ENCODE measurements around the gene CCDC181. TPM values are rescaled to one million over a fixed set of nuclear protein-coding genes. Genes with fewer than 3 reads are reported as not detected.
"Not testable (repeated sequence)": the region's sequence is repeated elsewhere in the genome, so short reads cannot be mapped to it uniquely, and the experiment has no call there.

The CCDC181 gene
- total and polyA plus RNA-seq, 7 donors: 0.13 to 2.9 (median 0.30) TPM

DNA sequence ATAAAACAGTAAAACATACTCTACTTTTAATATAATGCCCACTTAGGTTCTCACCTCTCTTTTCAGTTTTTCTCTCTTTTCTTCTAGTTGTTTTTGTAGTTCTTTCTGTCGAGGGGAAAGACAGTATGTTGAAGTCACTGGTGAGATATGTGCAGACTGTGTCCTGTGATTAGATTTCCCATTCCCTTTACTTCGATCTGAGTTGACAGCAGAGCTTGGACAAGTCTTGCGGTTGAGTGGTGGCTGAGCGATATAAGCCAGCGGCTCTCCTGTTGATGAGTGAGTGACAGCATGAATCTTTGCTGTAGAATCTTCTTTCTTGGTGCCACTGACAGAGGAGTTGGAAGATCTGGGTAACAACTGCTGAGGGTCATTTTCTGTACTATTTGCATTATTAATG lies 6.0 kb downstream of the CCDC181 start:
- no peak for DNase-seq
- ATAC-seq: no peak
- intact Hi-C loops (cut with DNase I): no loop called here
- H3K27me3 ChIP-seq (ENCODE audit: insufficient read depth in 3 of 3, low read length in 2 of 3): peaks cover 0 to 9% (median 0%) of the 10 kb centered on the region in 3 donors
- H3K4me1 ChIP-seq: no peaks in the 10 kb centered on the region
- H3K27ac ChIP-seq: no peak overlapping the region
- no peaks in the 10 kb centered on the region for H3K36me3 ChIP-seq (ENCODE audit: insufficient read depth in 1 of 2, low read depth in 1 of 2)
- TF ChIP-seq, protein P1, sequence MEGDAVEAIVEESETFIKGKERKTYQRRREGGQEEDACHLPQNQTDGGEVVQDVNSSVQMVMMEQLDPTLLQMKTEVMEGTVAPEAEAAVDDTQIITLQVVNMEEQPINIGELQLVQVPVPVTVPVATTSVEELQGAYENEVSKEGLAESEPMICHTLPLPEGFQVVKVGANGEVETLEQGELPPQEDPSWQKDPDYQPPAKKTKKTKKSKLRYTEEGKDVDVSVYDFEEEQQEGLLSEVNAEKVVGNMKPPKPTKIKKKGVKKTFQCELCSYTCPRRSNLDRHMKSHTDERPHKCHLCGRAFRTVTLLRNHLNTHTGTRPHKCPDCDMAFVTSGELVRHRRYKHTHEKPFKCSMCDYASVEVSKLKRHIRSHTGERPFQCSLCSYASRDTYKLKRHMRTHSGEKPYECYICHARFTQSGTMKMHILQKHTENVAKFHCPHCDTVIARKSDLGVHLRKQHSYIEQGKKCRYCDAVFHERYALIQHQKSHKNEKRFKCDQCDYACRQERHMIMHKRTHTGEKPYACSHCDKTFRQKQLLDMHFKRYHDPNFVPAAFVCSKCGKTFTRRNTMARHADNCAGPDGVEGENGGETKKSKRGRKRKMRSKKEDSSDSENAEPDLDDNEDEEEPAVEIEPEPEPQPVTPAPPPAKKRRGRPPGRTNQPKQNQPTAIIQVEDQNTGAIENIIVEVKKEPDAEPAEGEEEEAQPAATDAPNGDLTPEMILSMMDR (IDR thresholded peaks at IDR 0.05): no peak
- no peaks in the 10 kb centered on the region for H3K9me3 ChIP-seq
- no peak overlapping the region for H3K4me3 ChIP-seq
- WGBS, 3 donors: 86 to 95% (median 93%) methylated on average over 5 of the region's 5 CpGs

DNA sequence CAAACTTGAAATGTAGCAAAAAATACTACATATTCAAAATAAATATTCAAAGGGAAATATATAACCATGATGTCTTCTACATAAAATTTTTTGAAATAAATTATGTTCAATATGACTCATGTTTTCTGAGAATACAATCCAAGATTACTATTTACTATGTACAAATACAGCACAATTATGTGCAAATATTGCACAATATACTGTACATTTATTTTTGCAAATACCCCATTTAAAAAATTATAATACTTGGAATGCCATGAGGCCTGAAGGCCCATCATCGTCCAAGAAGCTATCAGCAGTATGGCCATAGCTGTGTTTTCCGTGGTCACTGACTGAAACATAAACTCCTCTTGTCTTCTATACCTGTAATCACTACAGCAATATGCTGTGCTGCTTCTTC lies 12.3 kb downstream of the CCDC181 start:
- no peaks in the 10 kb centered on the region for H3K4me1 ChIP-seq
- H3K36me3 ChIP-seq (ENCODE audit: insufficient read depth in 1 of 2, low read depth in 1 of 2): no peaks in the 10 kb centered on the region
- DNase-seq: no peak
- H3K27ac ChIP-seq: no peak overlapping the region
- no peak for ATAC-seq
- intact Hi-C loops (cut with DNase I): no loop called here
- TF ChIP-seq, protein P1 (IDR thresholded peaks at IDR 0.05): no peak
- WGBS, 3 donors: 84 to 91% (median 88%) methylated on average over 2 of the region's 2 CpGs
- no peaks in the 10 kb centered on the region for H3K9me3 ChIP-seq
- no peak overlapping the region for H3K4me3 ChIP-seq
- no peaks in the 10 kb centered on the region for H3K27me3 ChIP-seq (ENCODE audit: insufficient read depth in 3 of 3, low read length in 2 of 3)

DNA sequence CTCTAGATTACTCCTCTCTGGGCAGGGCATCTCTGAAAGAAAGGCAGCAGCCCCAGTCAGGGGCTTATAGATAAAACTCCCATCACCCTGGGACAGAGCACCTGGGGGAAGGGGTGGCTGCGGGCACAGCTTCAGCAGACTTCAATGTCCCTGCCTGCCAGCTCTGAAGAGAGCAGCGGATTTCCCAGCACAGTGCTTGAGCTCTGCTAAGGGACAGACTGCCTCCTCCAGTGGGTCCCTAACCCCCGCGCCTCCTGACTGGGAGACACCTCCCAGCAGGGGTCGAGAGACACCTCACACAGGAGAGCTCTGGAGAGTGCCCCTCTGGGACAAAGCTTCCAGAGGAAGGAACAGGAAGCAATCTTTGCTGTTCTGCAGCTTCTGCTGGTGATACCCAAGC lies 18.9 kb downstream of the CCDC181 start:
- H3K4me1 ChIP-seq; intact Hi-C loops (cut with DNase I); H3K27ac ChIP-seq; H3K36me3 ChIP-seq (ENCODE audit: insufficient read depth in 1 of 2, low read depth in 1 of 2); ATAC-seq; H3K27me3 ChIP-seq (ENCODE audit: insufficient read depth in 3 of 3, low read length in 2 of 3); H3K9me3 ChIP-seq; DNase-seq; H3K4me3 ChIP-seq: not testable (repeated sequence)
- 90 to 93% (median 91%) methylated on average over 5 of the region's 5 CpGs for WGBS, 3 donors

DNA sequence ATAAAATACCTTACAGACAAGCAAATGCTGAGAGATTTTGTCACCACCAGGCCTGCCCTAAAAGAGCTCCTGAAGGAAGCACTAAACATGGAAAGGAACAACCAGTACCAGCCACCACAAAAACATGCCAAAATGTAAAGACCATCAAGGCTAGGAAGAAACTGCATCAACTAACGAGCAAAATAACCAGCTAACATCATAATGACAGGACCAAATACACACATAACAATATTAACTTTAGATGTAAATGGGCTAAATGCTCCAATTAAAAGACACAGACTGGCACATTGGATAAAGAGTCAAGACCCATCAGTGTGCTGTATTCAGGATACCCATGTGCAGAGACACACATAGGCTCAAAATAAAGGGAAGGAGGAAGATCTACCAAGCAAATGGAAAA lies 24.7 kb downstream of the CCDC181 start:
- DNase-seq; H3K4me3 ChIP-seq; intact Hi-C loops (cut with DNase I); H3K36me3 ChIP-seq (ENCODE audit: insufficient read depth in 1 of 2, low read depth in 1 of 2); H3K27me3 ChIP-seq (ENCODE audit: insufficient read depth in 3 of 3, low read length in 2 of 3); H3K4me1 ChIP-seq; ATAC-seq; H3K27ac ChIP-seq: not testable (repeated sequence)
- peaks cover 10% of the 10 kb centered on the region for H3K9me3 ChIP-seq
- 67 to 90% (median 89%) methylated on average over 1 of the region's 1 CpG for WGBS, 3 donors

DNA sequence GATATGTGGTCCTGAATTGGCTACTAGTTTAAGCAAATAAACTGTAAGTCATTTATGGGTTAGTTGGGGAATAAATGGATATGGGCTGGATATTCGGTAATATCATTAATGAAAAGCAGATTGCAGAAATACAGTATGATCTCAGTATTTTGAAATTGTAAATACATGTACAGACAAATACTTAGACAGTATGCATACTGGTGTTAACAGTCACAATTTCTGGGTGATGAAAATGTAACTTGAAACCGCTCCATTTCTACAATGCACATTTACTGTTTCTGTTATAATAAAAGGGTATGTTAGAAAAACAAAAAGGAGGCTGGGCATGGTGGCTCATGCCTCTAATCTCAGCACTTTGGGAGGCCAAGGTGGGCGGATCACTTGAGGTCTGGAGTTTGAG lies 31.3 kb downstream of the CCDC181 start:
- intact Hi-C loops (cut with DNase I): no loop called here
- 94 to 96% (median 95%) methylated on average over 3 of the region's 3 CpGs for WGBS, 3 donors
- Histone ChIP-seq H3K27me3 (ENCODE audit: insufficient read depth in 3 of 3, low read length in 2 of 3) (no peaks in the 10 kb centered on the region), H3K4me1 (no peaks in the 10 kb centered on the region), H3K9me3 (peaks cover 4% of the 10 kb centered on the region), H3K4me3 (no peak overlapping the region), H3K36me3 (ENCODE audit: insufficient read depth in 1 of 2, low read depth in 1 of 2) (peaks cover 5 to 45% of the 10 kb centered on the region in 2 donors), H3K27ac (no peak overlapping the region)
- TF ChIP-seq, protein P1 (IDR thresholded peaks at IDR 0.05): no peak
- ATAC-seq (no peak), DNase-seq (no peak)

DNA sequence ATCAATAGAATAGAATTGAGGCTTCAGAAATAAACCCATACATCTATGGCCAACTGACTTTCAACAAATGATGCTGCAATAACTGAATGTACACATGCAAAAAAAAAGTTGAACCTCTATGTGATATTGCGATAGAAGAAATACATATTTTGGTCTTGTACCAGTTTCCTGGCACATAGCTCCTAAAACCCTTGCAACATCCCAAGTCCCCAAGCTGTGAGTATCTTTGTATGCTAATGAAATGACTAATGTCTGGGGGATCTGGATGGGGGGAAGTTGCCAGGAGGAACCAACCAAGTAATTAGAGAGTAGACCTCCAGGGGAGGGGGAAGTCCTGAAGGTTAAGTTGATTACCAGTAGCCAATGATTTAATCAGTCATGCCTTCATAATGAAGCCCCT lies 34.9 kb downstream of the CCDC181 start:
- H3K4me3 ChIP-seq: no peak overlapping the region
- TF ChIP-seq, protein P1 (IDR thresholded peaks at IDR 0.05): no peak
- intact Hi-C loops (cut with DNase I): no loop called here
- H3K27ac ChIP-seq: no peak overlapping the region
- no peaks in the 10 kb centered on the region for H3K27me3 ChIP-seq (ENCODE audit: insufficient read depth in 3 of 3, low read length in 2 of 3)
- no peaks in the 10 kb centered on the region for H3K9me3 ChIP-seq
- ATAC-seq: no peak
- H3K4me1 ChIP-seq: no peaks in the 10 kb centered on the region
- WGBS, 3 donors: 97 to 100% (median 99%) methylated on average over 1 of the region's 1 CpG
- H3K36me3 ChIP-seq (ENCODE audit: insufficient read depth in 1 of 2, low read depth in 1 of 2): peaks cover 8 to 79% of the 10 kb centered on the region in 2 donors
- no peak for DNase-seq

Data from psoas muscle (tissue), 8 donors.